ENCODE data around the gene TTYH3.
"Not testable (repeated sequence)": the region's sequence is repeated elsewhere in the genome, so short reads cannot be mapped to it uniquely, and the experiment has no call there.

DNA sequence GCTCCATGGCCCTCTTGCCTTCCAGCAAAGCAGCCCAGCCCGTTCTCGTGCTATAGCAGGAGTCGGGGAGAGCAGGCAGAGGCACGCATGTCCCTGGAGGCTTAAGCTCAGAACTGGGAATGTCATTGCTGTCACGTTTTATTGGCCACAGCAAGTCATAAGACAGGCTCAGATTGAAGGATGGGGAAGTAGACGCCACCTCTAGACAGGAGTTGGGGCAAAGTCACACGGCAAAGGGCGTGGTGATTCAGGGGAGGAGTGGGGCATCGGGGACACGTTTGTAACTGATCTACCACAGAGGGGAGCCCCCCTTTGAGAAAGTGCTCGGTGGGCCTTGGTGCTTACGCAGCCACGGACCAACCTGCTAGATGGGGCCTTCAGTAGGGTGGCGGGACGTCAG, 46.7 kb downstream of the TTYH3 start:
- not testable (repeated sequence) for TF ChIP-seq HOXA7 (CRISPR knock-in tag; IDR thresholded peaks at IDR 0.05); ADNP (CRISPR knock-in tag; IDR thresholded peaks at IDR 0.05); CREM (IDR thresholded peaks at IDR 0.05); CREM (CRISPR knock-in tag; IDR thresholded peaks at IDR 0.05); GTF2F1 (IDR thresholded peaks at IDR 0.05; ENCODE audit: low read length); ZBTB8A (CRISPR knock-in tag; IDR thresholded peaks at IDR 0.05; ENCODE audit: borderline replicate concordance, low read depth)
- TF ChIP-seq, protein P1, sequence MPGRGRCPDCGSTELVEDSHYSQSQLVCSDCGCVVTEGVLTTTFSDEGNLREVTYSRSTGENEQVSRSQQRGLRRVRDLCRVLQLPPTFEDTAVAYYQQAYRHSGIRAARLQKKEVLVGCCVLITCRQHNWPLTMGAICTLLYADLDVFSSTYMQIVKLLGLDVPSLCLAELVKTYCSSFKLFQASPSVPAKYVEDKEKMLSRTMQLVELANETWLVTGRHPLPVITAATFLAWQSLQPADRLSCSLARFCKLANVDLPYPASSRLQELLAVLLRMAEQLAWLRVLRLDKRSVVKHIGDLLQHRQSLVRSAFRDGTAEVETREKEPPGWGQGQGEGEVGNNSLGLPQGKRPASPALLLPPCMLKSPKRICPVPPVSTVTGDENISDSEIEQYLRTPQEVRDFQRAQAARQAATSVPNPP (CRISPR knock-in tag; IDR thresholded peaks at IDR 0.05): not testable (repeated sequence)

Data from HepG2 (cell line).